ENCODE measurements around the gene TBX15. TPM values are rescaled to one million over a fixed set of nuclear protein-coding genes. Genes with fewer than 3 reads are reported as not detected.

The TBX15 gene
- total RNA-seq, 2 donors from 2014 or later, result not detected

GRCh38 chr1:119004129-119004527 lies 16.0 kb upstream of the TBX15 start:
- DNase-seq, result no peak
- ATAC-seq, result no peak
- intact Hi-C loops (cut with DNase I, micrococcal nuclease), result no loop called here

DNA sequence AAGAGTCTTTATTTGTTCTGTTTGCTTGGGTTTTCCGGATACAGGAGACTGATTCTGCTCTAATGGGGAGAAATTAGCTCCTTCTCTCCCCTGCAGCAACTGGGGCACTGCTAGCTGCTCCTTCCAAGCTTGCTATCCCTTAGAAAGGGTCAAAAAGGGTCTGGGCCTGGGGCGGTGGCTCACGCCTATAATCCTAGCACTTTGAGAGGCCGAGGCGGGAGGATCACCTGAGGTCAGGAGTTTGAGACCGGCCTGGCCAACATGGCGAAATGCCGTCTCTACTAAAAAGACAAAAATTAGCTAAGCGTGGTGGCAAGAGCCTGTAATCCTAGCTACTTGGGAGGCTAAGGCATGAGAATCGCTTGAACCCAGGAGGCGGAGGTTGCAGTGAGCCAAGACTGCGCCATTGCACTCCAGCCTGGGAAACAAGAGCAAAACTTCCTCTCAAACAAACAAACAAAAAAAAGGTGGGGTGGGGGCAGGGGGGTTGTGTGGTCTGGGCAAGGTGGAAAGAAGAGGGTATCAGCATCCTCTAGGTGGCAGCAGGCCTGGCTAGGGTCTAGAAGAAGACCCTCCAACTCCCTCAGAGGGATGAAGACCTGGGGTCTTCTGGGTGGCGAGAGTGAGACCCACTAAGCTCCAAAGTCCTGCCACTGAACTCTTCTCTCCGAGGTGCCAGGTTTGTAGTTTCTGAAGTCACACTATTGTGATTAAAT lies 15.4 kb upstream of the TBX15 start:
- ATAC-seq, result no peak
- no peak for DNase-seq
- intact Hi-C loops (cut with DNase I, micrococcal nuclease), result no loop called here

DNA sequence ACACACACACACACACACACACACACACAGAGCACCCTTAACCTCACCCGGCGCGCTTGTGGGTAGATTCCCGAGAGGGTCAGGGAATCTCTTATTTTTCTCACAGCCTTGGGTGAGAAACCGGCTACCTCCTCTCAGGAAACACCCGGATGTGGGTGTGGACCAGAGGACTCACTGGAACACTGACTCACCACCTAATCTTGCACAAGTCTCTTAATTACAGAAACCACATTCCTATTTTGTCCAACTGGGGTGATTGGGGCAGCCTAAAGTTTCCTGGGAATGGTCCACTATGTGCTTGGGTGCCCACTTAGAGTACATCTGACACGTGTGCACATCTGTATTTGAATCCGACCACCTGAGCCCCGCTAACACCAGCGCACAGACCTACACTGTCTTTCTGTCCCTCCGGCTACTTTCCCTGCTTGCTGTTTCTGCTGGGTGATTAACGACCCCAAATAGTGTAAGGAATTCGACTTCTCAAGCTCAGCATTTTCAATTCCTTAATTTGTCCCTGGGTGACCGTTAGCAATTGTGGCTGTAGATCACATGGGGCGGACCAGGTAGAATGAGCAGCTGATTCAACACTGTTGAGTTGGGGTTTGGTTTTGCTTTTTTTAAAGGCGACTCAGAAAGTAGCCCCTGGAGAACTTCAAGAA lies 14.0 kb upstream of the TBX15 start:
- no peak for DNase-seq
- peak; percentile 54 for ATAC-seq
- intact Hi-C loops (cut with DNase I, micrococcal nuclease), result no loop called here

DNA sequence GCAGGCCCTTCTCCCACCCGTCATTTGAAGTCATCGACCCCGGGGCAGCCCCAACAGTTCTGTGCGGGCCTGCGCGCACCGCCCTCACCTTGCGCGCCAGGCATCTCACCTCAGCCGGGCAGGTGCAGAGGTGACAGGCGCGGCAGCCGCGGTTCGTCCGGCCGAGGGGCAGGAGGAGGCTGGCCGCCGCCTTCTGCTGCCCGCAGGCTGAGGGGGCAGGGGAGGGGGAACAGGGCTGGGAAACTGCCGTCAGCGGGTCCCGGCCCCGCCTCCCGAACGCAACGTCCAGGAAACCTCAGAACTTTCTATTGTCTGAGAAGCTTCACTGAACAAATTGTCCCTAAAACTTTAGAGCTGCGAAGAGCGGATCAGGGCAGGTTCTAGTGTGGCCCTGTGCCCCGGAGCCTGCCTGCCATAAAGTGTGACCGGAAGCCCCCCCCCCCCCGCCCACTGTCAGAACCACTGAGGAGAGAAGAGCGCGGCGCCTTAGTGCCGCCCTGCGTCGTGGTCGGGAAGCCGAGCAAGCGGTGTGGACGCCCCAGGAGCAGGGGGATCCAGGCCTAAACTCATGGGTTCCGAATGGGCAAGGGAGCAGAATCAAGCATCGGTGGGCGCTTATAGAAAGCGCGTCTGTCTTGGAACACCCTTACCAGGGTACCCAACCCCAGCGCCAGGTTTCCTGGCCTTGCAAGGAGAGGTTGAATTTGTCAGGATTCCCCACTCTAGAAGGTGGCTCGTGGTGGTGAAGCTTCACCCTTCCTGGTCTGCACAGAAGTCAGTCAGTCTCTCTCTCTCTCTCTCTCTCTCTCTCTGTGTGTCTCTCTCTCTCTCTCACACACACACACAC lies 13.3 kb upstream of the TBX15 start:
- DNase-seq (no peak), ATAC-seq (peak; percentile 5)
- intact Hi-C loops (cut with DNase I, micrococcal nuclease), result no loop called here

- no peak for ATAC-seq
- intact Hi-C loops (cut with DNase I, micrococcal nuclease), result no loop called here
- no peak for DNase-seq
Observed at GRCh38 chr1:119000371-119001180, 12.4 kb upstream of the TBX15 start.

GRCh38 chr1:118999348-119000071 lies 11.4 kb upstream of the TBX15 start:
- DNase-seq (no peak), ATAC-seq (no peak)
- intact Hi-C loops (cut with DNase I, micrococcal nuclease), result no loop called here

DNA sequence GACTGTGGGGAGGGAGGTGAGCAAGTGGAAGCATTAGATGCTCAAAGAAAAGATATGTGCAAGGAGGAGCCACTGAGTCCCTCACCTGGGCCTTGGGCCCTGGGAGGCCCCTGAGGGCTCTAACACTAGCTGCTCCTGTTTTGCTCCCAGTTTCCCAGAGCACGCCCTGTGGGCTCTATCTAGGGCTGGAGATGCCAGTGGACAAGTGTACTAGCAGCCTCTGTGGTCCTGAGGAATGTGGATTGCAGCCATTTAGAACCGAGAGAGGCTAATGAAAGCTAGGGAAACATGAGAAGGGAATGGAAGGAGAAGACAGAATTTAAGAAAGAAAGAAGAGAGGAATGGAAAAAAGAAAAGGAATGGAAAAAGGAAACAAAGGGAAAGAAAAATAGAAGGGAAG lies 10.0 kb upstream of the TBX15 start:
- DNase-seq, result no peak

DNA sequence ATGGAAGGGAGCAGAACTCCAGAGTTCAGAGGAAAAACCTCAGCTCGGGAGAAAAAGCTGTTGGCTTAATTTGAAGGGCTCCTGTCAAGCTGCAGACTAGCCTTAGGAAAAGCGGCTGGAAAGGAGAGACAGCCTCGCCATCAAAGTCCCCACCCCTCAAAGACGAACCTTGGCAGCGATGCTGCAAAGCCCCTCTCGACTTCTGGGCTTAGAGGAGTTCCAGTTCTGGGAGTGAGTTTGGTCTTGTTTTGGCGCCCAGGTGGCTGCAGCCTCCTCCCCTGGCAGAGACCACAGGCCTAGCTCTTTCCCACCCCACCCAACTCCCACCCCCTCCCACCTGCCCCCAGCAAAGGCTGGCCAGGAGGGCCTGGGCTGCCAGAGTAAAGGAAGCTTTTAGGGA lies 9.1 kb upstream of the TBX15 start:
- ATAC-seq (no peak), DNase-seq (no peak)
- intact Hi-C loops (cut with DNase I, micrococcal nuclease), result no loop called here

More for the DNA sequence above, 10.0 kb upstream of the TBX15 start:
- intact Hi-C loops (cut with DNase I, micrococcal nuclease), result no loop called here
- ATAC-seq, result no peak

GRCh38 chr1:118995312-118996016 lies 7.3 kb upstream of the TBX15 start:
- intact Hi-C loops (cut with DNase I, micrococcal nuclease), result no loop called here

GRCh38 chr1:118993700-118994026 lies 5.5 kb upstream of the TBX15 start:
- no peak for DNase-seq
- intact Hi-C loops (cut with DNase I, micrococcal nuclease), result no loop called here
- ATAC-seq, result no peak

More at GRCh38 chr1:118995312-118996016, 7.3 kb upstream of the TBX15 start:
- no peak for DNase-seq
- no peak for ATAC-seq

GRCh38 chr1:118992868-118993699 lies 4.9 kb upstream of the TBX15 start:
- DNase-seq (no peak), ATAC-seq (peak; percentile 36)
- intact Hi-C loops (cut with DNase I, micrococcal nuclease), result no loop called here

DNA sequence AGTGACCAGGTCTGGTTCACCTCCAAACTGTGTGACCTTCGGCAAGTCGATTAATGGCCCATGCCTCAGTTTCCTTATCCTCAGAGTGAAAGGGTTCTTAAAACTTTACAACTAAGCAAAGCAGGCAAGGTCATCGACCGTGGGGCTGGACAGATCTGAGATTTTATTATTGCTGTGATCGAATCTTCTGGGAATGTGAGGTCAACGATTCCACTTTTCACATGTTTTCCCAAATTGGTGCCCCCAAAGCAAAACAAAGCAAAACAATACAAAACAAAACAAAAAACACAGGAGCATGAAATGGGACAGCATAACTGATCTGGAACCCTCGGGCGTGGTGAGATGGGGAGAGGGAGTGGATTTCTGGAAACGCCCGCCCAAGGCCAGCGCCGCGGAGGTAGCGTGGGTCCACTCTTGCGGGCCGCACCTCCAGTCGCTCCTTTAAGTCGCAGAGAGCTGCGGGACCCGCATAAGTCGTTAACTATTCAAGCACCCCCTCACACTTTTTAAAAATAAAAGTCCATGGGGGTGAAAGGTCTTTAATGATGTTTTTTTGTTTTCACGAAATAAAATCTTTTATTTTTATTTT lies 4.2 kb upstream of the TBX15 start:
- intact Hi-C loops (cut with DNase I, micrococcal nuclease), result no loop called here
- no peak for ATAC-seq
- no peak for DNase-seq

DNA sequence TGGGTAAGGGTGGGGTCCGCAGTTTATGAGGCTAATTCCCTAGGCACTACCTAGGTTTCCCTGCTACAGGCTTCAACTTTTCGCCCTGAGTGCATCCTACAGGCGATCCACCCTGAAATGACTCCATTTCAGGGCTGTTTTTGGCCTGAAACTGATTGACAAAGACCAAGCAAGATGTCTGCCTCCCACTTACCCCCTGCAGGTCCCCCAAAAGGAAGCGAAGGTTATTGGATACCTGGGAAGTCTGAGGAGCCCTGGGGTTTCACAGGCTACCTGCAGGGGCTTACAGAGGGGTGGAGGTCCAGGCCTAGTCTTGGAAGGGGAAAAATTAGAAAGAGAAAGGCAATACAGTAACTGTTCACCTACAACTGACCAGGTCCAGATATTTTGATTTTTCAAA lies 3.3 kb upstream of the TBX15 start:
- DNase-seq (no peak), ATAC-seq (peak; percentile 44)
- intact Hi-C loops (cut with DNase I, micrococcal nuclease), result no loop called here

DNA sequence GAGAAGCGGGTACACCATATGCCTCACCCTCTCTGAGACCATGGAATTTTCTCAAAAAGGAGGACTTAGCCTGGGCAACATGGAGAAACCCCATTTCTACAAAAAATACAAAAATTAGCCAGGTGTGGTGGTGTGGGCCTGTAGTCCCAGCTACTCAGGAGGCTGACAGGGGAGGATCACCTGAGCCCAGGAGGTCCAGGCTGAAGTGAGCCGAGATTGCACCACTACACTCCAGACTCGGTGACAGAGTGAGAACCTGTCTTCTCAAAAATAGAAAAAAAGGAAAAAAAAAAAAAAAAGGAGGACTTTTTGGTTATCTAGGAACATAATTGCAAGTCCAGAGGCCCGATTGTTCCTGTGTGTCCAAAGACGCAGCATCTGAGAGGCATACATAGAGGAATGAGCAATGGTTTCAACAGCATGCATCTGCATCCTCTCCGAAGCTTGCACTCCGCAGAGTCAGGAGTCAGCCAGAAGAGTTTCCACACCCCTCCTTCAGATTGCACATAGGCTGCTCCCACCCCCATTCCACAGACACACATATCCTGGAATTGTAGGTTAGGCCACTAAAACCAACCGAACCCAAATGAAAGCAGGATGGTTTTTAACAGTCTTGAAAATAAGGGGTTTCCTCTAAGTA lies 2.5 kb upstream of the TBX15 start:
- intact Hi-C loops (cut with DNase I, micrococcal nuclease), result no loop called here
- DNase-seq, result no peak
- ATAC-seq, result no peak

- intact Hi-C loops (cut with DNase I, micrococcal nuclease), result no loop called here
- ATAC-seq (no peak), DNase-seq (no peak)
Observed at GRCh38 chr1:118989878-118990378, 1.8 kb upstream of the TBX15 start.
